Measurements from ENCODE around the gene PIEZO1.

PIEZO1 gene

GRCh38 chr16:88685156-88686061 is 99.6 kb downstream of the PIEZO1 start:
- POLR2A ChIA-PET (ENCODE audit: low non-redundant PET): interaction anchor here (0.6 kb wide), 1 partner anchor 13 kb away, joined by 3 read pairs; no protein-coding TSS in a partner anchor
- peak; percentile 61 for TF ChIP-seq CTCF (conservative IDR thresholded peaks at IDR 0.05; ENCODE audit: low read depth)
- DNase-seq (ENCODE audit: low spot score): peak; percentile 64
- H3K27ac ChIP-seq: peak overlapping the region; percentile 11; the same call in 1 of the 2 replicates
- CTCF ChIA-PET: interaction anchor here (0.6 to 1.8 kb wide), 8 partner anchors 9 to 766 kb away, joined by 3 to 12 read pairs (median 3); no protein-coding TSS in a partner anchor

- DNase-seq (ENCODE audit: low spot score): no peak
- ChIA-PET CTCF (interaction anchor here (0.7 to 1.8 kb wide), 5 partner anchors 10 to 51 kb away, joined by 3 to 12 read pairs (median 4); no protein-coding TSS in a partner anchor), POLR2A (ENCODE audit: low non-redundant PET) (no interaction called here)
- H3K27ac ChIP-seq: no peak overlapping the region
- TF ChIP-seq CTCF (conservative IDR thresholded peaks at IDR 0.05; ENCODE audit: low read depth): no peak
Observed at GRCh38 chr16:88684569-88685155, 100.4 kb downstream of the PIEZO1 start.

- ChIA-PET CTCF (interaction anchor here (0.8 to 1.5 kb wide), 2 partner anchors 10 to 20 kb away, joined by 4 read pairs; no protein-coding TSS in a partner anchor), POLR2A (ENCODE audit: low non-redundant PET) (no interaction called here)
- no peak for TF ChIP-seq CTCF (conservative IDR thresholded peaks at IDR 0.05; ENCODE audit: low read depth)
- no peak overlapping the region for H3K27ac ChIP-seq
- no peak for DNase-seq (ENCODE audit: low spot score)
Observed at GRCh38 chr16:88681709-88682451, 103.1 kb downstream of the PIEZO1 start.

GRCh38 chr16:88681084-88681680 is 103.8 kb downstream of the PIEZO1 start:
- H3K27ac ChIP-seq: no peak overlapping the region
- no peak for DNase-seq (ENCODE audit: low spot score)
- ChIA-PET POLR2A (ENCODE audit: low non-redundant PET) (no interaction called here), CTCF (interaction anchor here (0.8 to 1.5 kb wide), 3 partner anchors 9 to 74 kb away, joined by 3 to 4 read pairs (median 4); no protein-coding TSS in a partner anchor)
- TF ChIP-seq CTCF (conservative IDR thresholded peaks at IDR 0.05; ENCODE audit: low read depth): no peak

- no peak for TF ChIP-seq CTCF (conservative IDR thresholded peaks at IDR 0.05; ENCODE audit: low read depth)
- no peak for DNase-seq (ENCODE audit: low spot score)
- no peak overlapping the region for H3K27ac ChIP-seq
- ChIA-PET CTCF (interaction anchor here (0.8 to 1.5 kb wide), 3 partner anchors 9 to 74 kb away, joined by 3 to 4 read pairs (median 4); no protein-coding TSS in a partner anchor), POLR2A (ENCODE audit: low non-redundant PET) (interaction anchor here (0.6 kb wide), 1 partner anchor 15 kb away, joined by 3 read pairs; no protein-coding TSS in a partner anchor)
Observed at GRCh38 chr16:88680554-88681083, 104.4 kb downstream of the PIEZO1 start.

Measured in RWPE1 (cell line).